ENCODE measurements around the gene ATP1A4. TPM values are rescaled to one million over a fixed set of nuclear protein-coding genes. Genes with fewer than 3 reads are reported as not detected.

Gene ATP1A4
- total RNA-seq, 1 donor from 2014 or later, result under 0.01 TPM

- H3K4me1 ChIP-seq (ENCODE audit: control insufficient read depth in 3 of 3, insufficient read depth in 3 of 3, low read length in 3 of 3), result peaks cover 18 to 21% (median 20%) of the 10 kb centered on the region in 3 donors
- no peak overlapping the region for H3K9ac ChIP-seq (ENCODE audit: low read depth in 1 of 3, low read length in 3 of 3)
- H3K27me3 ChIP-seq (ENCODE audit: control insufficient read depth in 3 of 3, insufficient read depth in 3 of 3, low read length in 3 of 3), result no peaks in the 10 kb centered on the region
- no peak overlapping the region for H3K4me3 ChIP-seq (ENCODE audit: low read length in 3 of 3)
- no peak overlapping the region for H3K27ac ChIP-seq (ENCODE audit: low read depth, low read length)
- peaks cover 72 to 86% (median 84%) of the 10 kb centered on the region in 3 donors for H3K36me3 ChIP-seq (ENCODE audit: control insufficient read depth in 3 of 3, insufficient read depth in 3 of 3, low read length in 3 of 3)
- no peaks in the 10 kb centered on the region for H3K9me3 ChIP-seq (ENCODE audit: control insufficient read depth in 3 of 3, low read length in 3 of 3)
Measured at GRCh38 chr1:160216301-160216700, 64.9 kb downstream of the ATP1A4 start.

- Histone ChIP-seq H3K27me3 (ENCODE audit: control insufficient read depth in 3 of 3, insufficient read depth in 3 of 3, low read length in 3 of 3) (no peaks in the 10 kb centered on the region), H3K4me3 (ENCODE audit: low read length in 3 of 3) (no peak overlapping the region), H3K9me3 (ENCODE audit: control insufficient read depth in 3 of 3, low read length in 3 of 3) (no peaks in the 10 kb centered on the region), H3K9ac (ENCODE audit: low read depth in 1 of 3, low read length in 3 of 3) (no peak overlapping the region), H3K4me1 (ENCODE audit: control insufficient read depth in 3 of 3, insufficient read depth in 3 of 3, low read length in 3 of 3) (peaks cover 18 to 21% (median 20%) of the 10 kb centered on the region in 3 donors), H3K36me3 (ENCODE audit: control insufficient read depth in 3 of 3, insufficient read depth in 3 of 3, low read length in 3 of 3) (peaks cover 71 to 89% (median 84%) of the 10 kb centered on the region in 3 donors), H3K27ac (ENCODE audit: low read depth, low read length) (peak overlapping the region; percentile 18)
Measured at GRCh38 chr1:160217481-160218051, 66.2 kb downstream of the ATP1A4 start.

GRCh38 chr1:160219062-160219929, 67.9 kb downstream of the ATP1A4 start:
- Histone ChIP-seq H3K36me3 (ENCODE audit: control insufficient read depth in 3 of 3, insufficient read depth in 3 of 3, low read length in 3 of 3) (peaks cover 72 to 90% (median 84%) of the 10 kb centered on the region in 3 donors), H3K4me1 (ENCODE audit: control insufficient read depth in 3 of 3, insufficient read depth in 3 of 3, low read length in 3 of 3) (peaks cover 18 to 21% (median 20%) of the 10 kb centered on the region in 3 donors), H3K27ac (ENCODE audit: low read depth, low read length) (peak overlapping the region; percentile 63), H3K4me3 (ENCODE audit: low read length in 3 of 3) (no peak overlapping the region), H3K27me3 (ENCODE audit: control insufficient read depth in 3 of 3, insufficient read depth in 3 of 3, low read length in 3 of 3) (no peaks in the 10 kb centered on the region), H3K9me3 (ENCODE audit: control insufficient read depth in 3 of 3, low read length in 3 of 3) (no peaks in the 10 kb centered on the region), H3K9ac (ENCODE audit: low read depth in 1 of 3, low read length in 3 of 3) (peak overlapping the region; percentile 23 to 41 (median 41))

GRCh38 chr1:160220301-160220700, 68.9 kb downstream of the ATP1A4 start:
- H3K27ac ChIP-seq (ENCODE audit: low read depth, low read length), result no peak overlapping the region
- H3K9ac ChIP-seq (ENCODE audit: low read depth in 1 of 3, low read length in 3 of 3), result peak overlapping the region in 1 of 3 donors; percentile 9
- no peak overlapping the region for H3K4me3 ChIP-seq (ENCODE audit: low read length in 3 of 3)
- H3K36me3 ChIP-seq (ENCODE audit: control insufficient read depth in 3 of 3, insufficient read depth in 3 of 3, low read length in 3 of 3), result peaks cover 76 to 94% (median 86%) of the 10 kb centered on the region in 3 donors
- H3K9me3 ChIP-seq (ENCODE audit: control insufficient read depth in 3 of 3, low read length in 3 of 3), result no peaks in the 10 kb centered on the region
- H3K4me1 ChIP-seq (ENCODE audit: control insufficient read depth in 3 of 3, insufficient read depth in 3 of 3, low read length in 3 of 3), result peaks cover 18 to 21% (median 20%) of the 10 kb centered on the region in 3 donors
- H3K27me3 ChIP-seq (ENCODE audit: control insufficient read depth in 3 of 3, insufficient read depth in 3 of 3, low read length in 3 of 3), result no peaks in the 10 kb centered on the region

- no peak overlapping the region for H3K4me3 ChIP-seq (ENCODE audit: low read length in 3 of 3)
- no peak overlapping the region for H3K27ac ChIP-seq (ENCODE audit: low read depth, low read length)
- H3K36me3 ChIP-seq (ENCODE audit: control insufficient read depth in 3 of 3, insufficient read depth in 3 of 3, low read length in 3 of 3), result peaks cover 74 to 94% (median 84%) of the 10 kb centered on the region in 3 donors
- H3K9ac ChIP-seq (ENCODE audit: low read depth in 1 of 3, low read length in 3 of 3), result no peak overlapping the region
- peaks cover 17 to 21% (median 18%) of the 10 kb centered on the region in 3 donors for H3K4me1 ChIP-seq (ENCODE audit: control insufficient read depth in 3 of 3, insufficient read depth in 3 of 3, low read length in 3 of 3)
- no peaks in the 10 kb centered on the region for H3K9me3 ChIP-seq (ENCODE audit: control insufficient read depth in 3 of 3, low read length in 3 of 3)
- no peaks in the 10 kb centered on the region for H3K27me3 ChIP-seq (ENCODE audit: control insufficient read depth in 3 of 3, insufficient read depth in 3 of 3, low read length in 3 of 3)
Measured at GRCh38 chr1:160221089-160221488, 69.7 kb downstream of the ATP1A4 start.

GRCh38 chr1:160222546-160222945, 71.1 kb downstream of the ATP1A4 start:
- H3K27ac ChIP-seq (ENCODE audit: low read depth, low read length), result no peak overlapping the region

GRCh38 chr1:160224606-160225005, 73.2 kb downstream of the ATP1A4 start:
- Histone ChIP-seq H3K27me3 (ENCODE audit: control insufficient read depth in 3 of 3, insufficient read depth in 3 of 3, low read length in 3 of 3) (no peaks in the 10 kb centered on the region), H3K9me3 (ENCODE audit: control insufficient read depth in 3 of 3, low read length in 3 of 3) (no peaks in the 10 kb centered on the region), H3K36me3 (ENCODE audit: control insufficient read depth in 3 of 3, insufficient read depth in 3 of 3, low read length in 3 of 3) (peaks cover 59 to 89% (median 86%) of the 10 kb centered on the region in 3 donors), H3K27ac (ENCODE audit: low read depth, low read length) (no peak overlapping the region), H3K9ac (ENCODE audit: low read depth in 1 of 3, low read length in 3 of 3) (no peak overlapping the region), H3K4me3 (ENCODE audit: low read length in 3 of 3) (no peak overlapping the region), H3K4me1 (ENCODE audit: control insufficient read depth in 3 of 3, insufficient read depth in 3 of 3, low read length in 3 of 3) (peaks cover 3 to 8% (median 3%) of the 10 kb centered on the region in 3 donors)

More at GRCh38 chr1:160222546-160222945, 71.1 kb downstream of the ATP1A4 start:
- H3K4me1 ChIP-seq (ENCODE audit: control insufficient read depth in 3 of 3, insufficient read depth in 3 of 3, low read length in 3 of 3), result peaks cover 14 to 24% (median 19%) of the 10 kb centered on the region in 3 donors
- H3K27me3 ChIP-seq (ENCODE audit: control insufficient read depth in 3 of 3, insufficient read depth in 3 of 3, low read length in 3 of 3), result no peaks in the 10 kb centered on the region
- no peak overlapping the region for H3K9ac ChIP-seq (ENCODE audit: low read depth in 1 of 3, low read length in 3 of 3)
- no peak overlapping the region for H3K4me3 ChIP-seq (ENCODE audit: low read length in 3 of 3)
- H3K9me3 ChIP-seq (ENCODE audit: control insufficient read depth in 3 of 3, low read length in 3 of 3), result no peaks in the 10 kb centered on the region
- H3K36me3 ChIP-seq (ENCODE audit: control insufficient read depth in 3 of 3, insufficient read depth in 3 of 3, low read length in 3 of 3), result peaks cover 69 to 91% (median 86%) of the 10 kb centered on the region in 3 donors

- H3K9ac ChIP-seq (ENCODE audit: low read depth in 1 of 3, low read length in 3 of 3), result no peak overlapping the region
- H3K27ac ChIP-seq (ENCODE audit: low read depth, low read length), result no peak overlapping the region
- H3K27me3 ChIP-seq (ENCODE audit: control insufficient read depth in 3 of 3, insufficient read depth in 3 of 3, low read length in 3 of 3), result no peaks in the 10 kb centered on the region
- peaks cover 0 to 6% (median 0%) of the 10 kb centered on the region in 3 donors for H3K4me1 ChIP-seq (ENCODE audit: control insufficient read depth in 3 of 3, insufficient read depth in 3 of 3, low read length in 3 of 3)
- peaks cover 56 to 91% (median 88%) of the 10 kb centered on the region in 3 donors for H3K36me3 ChIP-seq (ENCODE audit: control insufficient read depth in 3 of 3, insufficient read depth in 3 of 3, low read length in 3 of 3)
- no peak overlapping the region for H3K4me3 ChIP-seq (ENCODE audit: low read length in 3 of 3)
- H3K9me3 ChIP-seq (ENCODE audit: control insufficient read depth in 3 of 3, low read length in 3 of 3), result no peaks in the 10 kb centered on the region
Measured at GRCh38 chr1:160225345-160225744, 73.9 kb downstream of the ATP1A4 start.

GRCh38 chr1:160226623-160227022, 75.2 kb downstream of the ATP1A4 start:
- no peaks in the 10 kb centered on the region for H3K9me3 ChIP-seq (ENCODE audit: control insufficient read depth in 3 of 3, low read length in 3 of 3)
- no peak overlapping the region for H3K4me3 ChIP-seq (ENCODE audit: low read length in 3 of 3)
- peaks cover 50 to 90% (median 89%) of the 10 kb centered on the region in 3 donors for H3K36me3 ChIP-seq (ENCODE audit: control insufficient read depth in 3 of 3, insufficient read depth in 3 of 3, low read length in 3 of 3)
- no peak overlapping the region for H3K9ac ChIP-seq (ENCODE audit: low read depth in 1 of 3, low read length in 3 of 3)
- no peaks in the 10 kb centered on the region for H3K27me3 ChIP-seq (ENCODE audit: control insufficient read depth in 3 of 3, insufficient read depth in 3 of 3, low read length in 3 of 3)
- no peak overlapping the region for H3K27ac ChIP-seq (ENCODE audit: low read depth, low read length)
- H3K4me1 ChIP-seq (ENCODE audit: control insufficient read depth in 3 of 3, insufficient read depth in 3 of 3, low read length in 3 of 3), result peaks cover 0 to 6% (median 0%) of the 10 kb centered on the region in 3 donors

GRCh38 chr1:160227034-160227433, 75.6 kb downstream of the ATP1A4 start:
- Histone ChIP-seq H3K4me1 (ENCODE audit: control insufficient read depth in 3 of 3, insufficient read depth in 3 of 3, low read length in 3 of 3) (peaks cover 0 to 6% (median 0%) of the 10 kb centered on the region in 3 donors), H3K4me3 (ENCODE audit: low read length in 3 of 3) (no peak overlapping the region), H3K27me3 (ENCODE audit: control insufficient read depth in 3 of 3, insufficient read depth in 3 of 3, low read length in 3 of 3) (no peaks in the 10 kb centered on the region), H3K9me3 (ENCODE audit: control insufficient read depth in 3 of 3, low read length in 3 of 3) (no peaks in the 10 kb centered on the region), H3K36me3 (ENCODE audit: control insufficient read depth in 3 of 3, insufficient read depth in 3 of 3, low read length in 3 of 3) (peaks cover 50 to 91% (median 87%) of the 10 kb centered on the region in 3 donors), H3K27ac (ENCODE audit: low read depth, low read length) (no peak overlapping the region), H3K9ac (ENCODE audit: low read depth in 1 of 3, low read length in 3 of 3) (no peak overlapping the region)

Measured in skeletal muscle tissue (tissue), 4 donors.